Measurements from ENCODE around the gene DPP3.
"Not testable (repeated sequence)": the region's sequence is repeated elsewhere in the genome, so short reads cannot be mapped to it uniquely, and the experiment has no call there.

The DPP3 gene

GRCh38 chr11:66510990-66511339 lies 30.7 kb downstream of the DPP3 start:
- peak overlapping the region; percentile 95 for H3K4me3 ChIP-seq (ENCODE audit: low read length)
- no peak for DNase-seq (ENCODE audit: low read depth, low spot score)

GRCh38 chr11:66523611-66524010 lies 43.4 kb downstream of the DPP3 start:
- no peak overlapping the region for H3K4me3 ChIP-seq (ENCODE audit: low read length)
- DNase-seq (ENCODE audit: low read depth, low spot score): no peak

- H3K4me3 ChIP-seq (ENCODE audit: low read length): no peak overlapping the region
- no peak for DNase-seq (ENCODE audit: low read depth, low spot score)
Observed at GRCh38 chr11:66524304-66525040, 44.2 kb downstream of the DPP3 start.

GRCh38 chr11:66529069-66529468 lies 48.8 kb downstream of the DPP3 start:
- no peak for DNase-seq (ENCODE audit: low read depth, low spot score)

GRCh38 chr11:66529655-66530054 lies 49.4 kb downstream of the DPP3 start:
- H3K4me3 ChIP-seq (ENCODE audit: low read length): no peak overlapping the region
- no peak for DNase-seq (ENCODE audit: low read depth, low spot score)

More at GRCh38 chr11:66529069-66529468, 48.8 kb downstream of the DPP3 start:
- H3K4me3 ChIP-seq (ENCODE audit: low read length): no peak overlapping the region

GRCh38 chr11:66530927-66531709 lies 50.9 kb downstream of the DPP3 start:
- H3K4me3 ChIP-seq (ENCODE audit: low read length): no peak overlapping the region
- DNase-seq (ENCODE audit: low read depth, low spot score): no peak

- H3K4me3 ChIP-seq (ENCODE audit: low read length): no peak overlapping the region
- DNase-seq (ENCODE audit: low read depth, low spot score): no peak
Observed at GRCh38 chr11:66531841-66532240, 51.6 kb downstream of the DPP3 start.

GRCh38 chr11:66532784-66533183 lies 52.5 kb downstream of the DPP3 start:
- no peak overlapping the region for H3K4me3 ChIP-seq (ENCODE audit: low read length)
- no peak for DNase-seq (ENCODE audit: low read depth, low spot score)

GRCh38 chr11:66539170-66539869 lies 59.1 kb downstream of the DPP3 start:
- DNase-seq (ENCODE audit: low read depth, low spot score): no peak
- H3K4me3 ChIP-seq (ENCODE audit: low read length): no peak overlapping the region

GRCh38 chr11:66539870-66540213 lies 59.6 kb downstream of the DPP3 start:
- H3K4me3 ChIP-seq (ENCODE audit: low read length): no peak overlapping the region
- DNase-seq (ENCODE audit: low read depth, low spot score): no peak

GRCh38 chr11:66540598-66540997 lies 60.4 kb downstream of the DPP3 start:
- not testable (repeated sequence) for H3K4me3 ChIP-seq (ENCODE audit: low read length); DNase-seq (ENCODE audit: low read depth, low spot score)

GRCh38 chr11:66541892-66542291 lies 61.7 kb downstream of the DPP3 start:
- DNase-seq (ENCODE audit: low read depth, low spot score): no peak
- H3K4me3 ChIP-seq (ENCODE audit: low read length): no peak overlapping the region

- no peak for DNase-seq (ENCODE audit: low read depth, low spot score)
- no peak overlapping the region for H3K4me3 ChIP-seq (ENCODE audit: low read length)
Observed at GRCh38 chr11:66542362-66542761, 62.1 kb downstream of the DPP3 start.

GRCh38 chr11:66543263-66544107 lies 63.3 kb downstream of the DPP3 start:
- peak overlapping the region; percentile 73 for H3K4me3 ChIP-seq (ENCODE audit: low read length)
- peak; percentile 86 for DNase-seq (ENCODE audit: low read depth, low spot score)

GRCh38 chr11:66544952-66545351 lies 64.7 kb downstream of the DPP3 start:
- DNase-seq (ENCODE audit: low read depth, low spot score): not testable (repeated sequence)
- H3K4me3 ChIP-seq (ENCODE audit: low read length): peak overlapping the region; percentile 73

- DNase-seq (ENCODE audit: low read depth, low spot score): peak; percentile 69
Observed at GRCh38 chr11:66545701-66546367, 65.6 kb downstream of the DPP3 start, which contains the start of gene ZDHHC24. Gene ZDHHC24, minus strand, starts transcription at chr11:66546048. Its CDS starts 45 bp downstream, at chr11:66546003.

GRCh38 chr11:66546368-66546965 lies 66.2 kb downstream of the DPP3 start, which contains the start of gene ACTN3:
Gene ACTN3, plus strand, starts transcription at chr11:66546903. Its CDS starts 35 bp downstream, at chr11:66546938.
- DNase-seq (ENCODE audit: low read depth, low spot score): no peak
- peak within 1 kb of the TSS; percentile 73 for H3K4me3 ChIP-seq (ENCODE audit: low read length)

More at GRCh38 chr11:66545701-66546367, 65.6 kb downstream of the DPP3 start, which contains the start of gene ZDHHC24:
- peak within 1 kb of the TSS; percentile 73 for H3K4me3 ChIP-seq (ENCODE audit: low read length)

All from Jurkat, Clone E6-1 (cell line).